Fibroblast of the aortic adventitia (primary cell): ENCODE data around the gene ZNF143. TPM values are rescaled to one million over a fixed set of nuclear protein-coding genes. Genes with fewer than 3 reads are reported as not detected.

Experiments
- DNase-seq: peaks from one replicate; pipeline ENCODE4 v3.0.0-alpha.2; 2010; ENCODE audit warnings: low read depth
- H3K4me3 ChIP-seq: 2 replicates; pipeline ENCODE4 v1.5.1; 2011; ENCODE audit warnings: low read depth, mild to moderate bottlenecking, control low read depth, low read length, moderate library complexity
- total RNA-seq: library from RNA; depleted of rRNA; stranded (reverse); fragments of >200 nt; gene quantifications from 2 replicates; pipeline ENCODE4 v1.2.3, GENCODE V29; 2012; ENCODE audit warnings: low replicate concordance
- TF ChIP-seq, protein P1 (sequence below): IDR thresholded peaks from 2 replicates; pipeline ENCODE4 v1.5.1; 2011; ENCODE audit warnings: mild to moderate bottlenecking, low read length, control low read depth, inconsistent platforms; ENCODE audit not compliant: insufficient read depth

ZNF143 gene
- total RNA-seq, 1 donor, result 24.9 TPM

DNA sequence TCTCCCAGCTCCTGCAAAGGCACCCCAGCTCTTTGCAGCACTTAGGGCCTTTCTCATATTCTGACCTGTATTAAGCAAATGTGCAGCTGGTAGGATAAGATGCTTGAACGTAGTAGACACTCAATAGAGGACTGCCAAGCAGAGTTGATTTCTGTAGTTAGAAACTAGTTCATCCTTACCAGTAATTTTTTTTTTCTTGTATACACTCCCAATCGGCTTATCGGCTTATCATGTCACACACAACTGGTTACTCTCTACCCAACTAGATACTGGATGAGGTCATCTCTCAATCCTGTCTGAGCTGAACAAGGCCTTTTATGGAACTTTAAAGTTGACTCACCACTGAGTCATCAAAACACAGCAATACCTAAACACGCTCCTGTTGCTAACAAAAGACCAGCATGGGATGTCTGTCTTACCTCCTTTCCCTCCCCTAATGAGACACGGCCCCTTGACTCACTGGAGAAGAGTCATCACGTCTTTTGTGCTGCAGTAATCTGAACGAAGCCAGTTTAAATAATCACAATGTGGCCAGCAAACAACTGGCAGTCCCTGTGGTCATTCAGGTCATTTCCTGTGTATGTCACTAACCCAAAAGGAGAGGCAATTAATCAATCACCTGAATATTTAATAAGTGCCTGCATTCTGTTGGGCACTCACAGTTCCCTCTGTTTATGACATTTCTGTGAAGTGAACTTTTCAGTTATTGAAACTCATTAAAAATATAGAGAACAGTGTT is 105.2 kb downstream of the ZNF143 start:
- H3K4me3 ChIP-seq, result no peak overlapping the region
- peak; percentile 100 for DNase-seq
- TF ChIP-seq, protein P1, sequence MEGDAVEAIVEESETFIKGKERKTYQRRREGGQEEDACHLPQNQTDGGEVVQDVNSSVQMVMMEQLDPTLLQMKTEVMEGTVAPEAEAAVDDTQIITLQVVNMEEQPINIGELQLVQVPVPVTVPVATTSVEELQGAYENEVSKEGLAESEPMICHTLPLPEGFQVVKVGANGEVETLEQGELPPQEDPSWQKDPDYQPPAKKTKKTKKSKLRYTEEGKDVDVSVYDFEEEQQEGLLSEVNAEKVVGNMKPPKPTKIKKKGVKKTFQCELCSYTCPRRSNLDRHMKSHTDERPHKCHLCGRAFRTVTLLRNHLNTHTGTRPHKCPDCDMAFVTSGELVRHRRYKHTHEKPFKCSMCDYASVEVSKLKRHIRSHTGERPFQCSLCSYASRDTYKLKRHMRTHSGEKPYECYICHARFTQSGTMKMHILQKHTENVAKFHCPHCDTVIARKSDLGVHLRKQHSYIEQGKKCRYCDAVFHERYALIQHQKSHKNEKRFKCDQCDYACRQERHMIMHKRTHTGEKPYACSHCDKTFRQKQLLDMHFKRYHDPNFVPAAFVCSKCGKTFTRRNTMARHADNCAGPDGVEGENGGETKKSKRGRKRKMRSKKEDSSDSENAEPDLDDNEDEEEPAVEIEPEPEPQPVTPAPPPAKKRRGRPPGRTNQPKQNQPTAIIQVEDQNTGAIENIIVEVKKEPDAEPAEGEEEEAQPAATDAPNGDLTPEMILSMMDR, result no peak

DNA sequence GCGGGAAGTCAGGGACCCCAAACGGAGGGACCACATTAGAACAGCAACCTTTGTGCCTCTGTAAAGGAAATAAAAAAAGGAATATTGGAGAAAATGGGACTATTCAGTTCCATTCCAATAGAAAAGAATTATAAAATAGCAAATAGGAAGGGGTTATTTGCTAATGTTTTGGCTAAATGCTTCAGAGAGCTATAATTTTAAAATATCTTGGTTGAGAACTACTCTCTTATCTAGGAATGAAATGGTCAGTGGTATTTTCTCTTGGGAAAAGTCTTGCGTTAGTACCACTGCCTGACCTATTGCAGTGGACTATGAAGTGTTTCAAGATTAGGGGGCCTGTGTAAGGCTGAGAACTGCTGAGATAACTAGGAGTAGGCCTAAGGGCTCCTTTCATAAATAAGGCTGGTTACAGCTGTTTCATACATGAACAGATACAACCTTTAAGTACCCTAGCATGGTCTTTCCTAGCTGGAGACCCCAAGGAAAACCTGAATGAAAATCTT is 105.8 kb downstream of the ZNF143 start:
- DNase-seq, result peak; percentile 98
- no peak overlapping the region for H3K4me3 ChIP-seq
- TF ChIP-seq, protein P1, result no peak

- TF ChIP-seq, protein P1, result no peak
- no peak overlapping the region for H3K4me3 ChIP-seq
These were observed 106.6 kb downstream of the ZNF143 start for GRCh38 chr11:9567401-9567800.

GRCh38 chr11:9568161-9568853 is 107.5 kb downstream of the ZNF143 start:
- TF ChIP-seq, protein P1, result no peak
- peak; percentile 16 for DNase-seq
- H3K4me3 ChIP-seq, result no peak overlapping the region

More at GRCh38 chr11:9567401-9567800, 106.6 kb downstream of the ZNF143 start:
- DNase-seq, result peak; percentile 18

DNA sequence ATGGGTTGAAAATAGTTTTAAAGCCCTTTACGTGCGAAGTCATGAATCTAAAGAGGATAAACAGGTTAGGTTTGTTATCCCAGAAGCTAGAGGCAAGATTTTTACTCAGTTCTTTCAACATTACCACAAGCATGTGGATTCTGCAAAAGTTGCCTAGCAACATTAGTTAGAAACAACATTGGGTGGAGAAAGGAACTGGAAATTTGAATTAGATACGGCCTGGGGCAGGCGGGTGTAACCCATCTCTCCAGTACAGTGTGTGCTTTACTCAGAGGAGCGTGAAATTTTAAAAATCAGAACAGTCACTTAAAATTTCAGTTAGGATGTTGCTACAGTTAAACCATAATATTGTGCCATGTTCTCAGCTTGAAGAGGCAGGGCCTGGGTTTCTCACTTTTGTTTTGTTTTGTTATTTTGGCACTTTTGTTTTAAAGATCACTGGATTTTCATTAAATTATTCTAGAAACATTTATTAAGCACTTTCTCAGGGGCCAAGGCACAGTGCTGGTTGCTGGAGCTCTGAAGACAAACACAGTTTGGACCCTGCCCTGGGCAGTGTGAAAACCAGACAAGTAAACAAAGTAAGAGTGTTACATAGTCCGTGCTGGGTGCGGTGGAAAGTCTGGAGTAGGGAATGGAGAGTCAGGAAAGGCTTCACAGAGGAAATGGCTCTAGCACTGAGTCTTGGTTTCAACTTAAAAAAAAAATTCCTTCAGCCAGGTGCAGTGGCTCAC is 108.2 kb downstream of the ZNF143 start:
- peak overlapping the region; percentile 34 for H3K4me3 ChIP-seq
- peak; percentile 93 for DNase-seq
- TF ChIP-seq, protein P1, result no peak

- DNase-seq, result no peak
- no peak overlapping the region for H3K4me3 ChIP-seq
- TF ChIP-seq, protein P1, result no peak
These were observed 108.9 kb downstream of the ZNF143 start for GRCh38 chr11:9569588-9570164.
